Testis (tissue), 2 donors: Measurements from ENCODE around the gene ENO1.

Experiments
- CTCF ChIP-seq, 3 experiments: fragments of 450-650 bp in 2 of 3; fragments of 200-600 bp in 1 of 3; sonication (generic) in 1 of 3; IDR thresholded peaks; one replicate each; pipeline ENCODE4 v1.5.1; 2016 to 2019; ENCODE audit warnings: antibody characterized with exemption in 3 of 3, mild to moderate bottlenecking in 2 of 3, moderate library complexity in 1 of 3
- POLR2A ChIP-seq: fragments of 450-650 bp; IDR thresholded peaks from one replicate; pipeline ENCODE4 v1.6.1; 2017; ENCODE audit warnings: antibody characterized with exemption, mild to moderate bottlenecking, moderate library complexity

GRCh38 chr1:8925406-8925805 lies 46.9 kb upstream of the ENO1 start:
- TF ChIP-seq CTCF (IDR thresholded peaks at IDR 0.05) (no peak), POLR2A (no peak)
